CD4-positive, alpha-beta T cell treated with Interleukin-2 at 100 ng/mL for 4 hours (primary cell): ENCODE measurements around the gene ADAMTSL3.

Experiments
- DNase-seq: peaks from one replicate; pipeline ENCODE4 v3.0.0-alpha.2; 2020; ENCODE audit warnings: low spot score

Gene ADAMTSL3

GRCh38 chr15:83708328-83708727, 54.4 kb downstream of the ADAMTSL3 start:
- DNase-seq = no peak

GRCh38 chr15:83709241-83709640, 55.3 kb downstream of the ADAMTSL3 start:
- no peak for DNase-seq

GRCh38 chr15:83709811-83710210, 55.9 kb downstream of the ADAMTSL3 start:
- no peak for DNase-seq

GRCh38 chr15:83710452-83710851, 56.5 kb downstream of the ADAMTSL3 start:
- DNase-seq = no peak

GRCh38 chr15:83711236-83711635, 57.3 kb downstream of the ADAMTSL3 start:
- no peak for DNase-seq

- DNase-seq = no peak
Measured at GRCh38 chr15:83713242-83713641, 59.3 kb downstream of the ADAMTSL3 start.

GRCh38 chr15:83714939-83715628, 61.2 kb downstream of the ADAMTSL3 start:
- no peak for DNase-seq

GRCh38 chr15:83716605-83717004, 62.7 kb downstream of the ADAMTSL3 start:
- no peak for DNase-seq

- DNase-seq = no peak
Measured at GRCh38 chr15:83717010-83717409, 63.1 kb downstream of the ADAMTSL3 start.

- DNase-seq = no peak
Measured at GRCh38 chr15:83720468-83720867, 66.5 kb downstream of the ADAMTSL3 start.

GRCh38 chr15:83721031-83721430, 67.1 kb downstream of the ADAMTSL3 start:
- DNase-seq = no peak

GRCh38 chr15:83721981-83722380, 68.1 kb downstream of the ADAMTSL3 start:
- no peak for DNase-seq

- no peak for DNase-seq
Measured at GRCh38 chr15:83723216-83723615, 69.3 kb downstream of the ADAMTSL3 start.

- DNase-seq = no peak
Measured at GRCh38 chr15:83732196-83732595, 78.3 kb downstream of the ADAMTSL3 start.

- DNase-seq = no peak
Measured at GRCh38 chr15:83732770-83733169, 78.8 kb downstream of the ADAMTSL3 start.

GRCh38 chr15:83733206-83733605, 79.3 kb downstream of the ADAMTSL3 start:
- no peak for DNase-seq

GRCh38 chr15:83733691-83734090, 79.8 kb downstream of the ADAMTSL3 start:
- no peak for DNase-seq

- DNase-seq = no peak
Measured at GRCh38 chr15:83734487-83734886, 80.6 kb downstream of the ADAMTSL3 start.

GRCh38 chr15:83739629-83740028, 85.7 kb downstream of the ADAMTSL3 start:
- DNase-seq = no peak

- DNase-seq = no peak
Measured at GRCh38 chr15:83745771-83746170, 91.8 kb downstream of the ADAMTSL3 start.

- no peak for DNase-seq
Measured at GRCh38 chr15:83746231-83746630, 92.3 kb downstream of the ADAMTSL3 start.

- no peak for DNase-seq
Measured at GRCh38 chr15:83747050-83747717, 93.3 kb downstream of the ADAMTSL3 start.

- no peak for DNase-seq
Measured at GRCh38 chr15:83747718-83748110, 93.8 kb downstream of the ADAMTSL3 start.
